Measurements from ENCODE around the gene CD247. TPM values are rescaled to one million over a fixed set of nuclear protein-coding genes. Genes with fewer than 3 reads are reported as not detected.

The CD247 gene
- total RNA-seq, 2 experiments from 2014 or later = 105 to 114 TPM

DNA sequence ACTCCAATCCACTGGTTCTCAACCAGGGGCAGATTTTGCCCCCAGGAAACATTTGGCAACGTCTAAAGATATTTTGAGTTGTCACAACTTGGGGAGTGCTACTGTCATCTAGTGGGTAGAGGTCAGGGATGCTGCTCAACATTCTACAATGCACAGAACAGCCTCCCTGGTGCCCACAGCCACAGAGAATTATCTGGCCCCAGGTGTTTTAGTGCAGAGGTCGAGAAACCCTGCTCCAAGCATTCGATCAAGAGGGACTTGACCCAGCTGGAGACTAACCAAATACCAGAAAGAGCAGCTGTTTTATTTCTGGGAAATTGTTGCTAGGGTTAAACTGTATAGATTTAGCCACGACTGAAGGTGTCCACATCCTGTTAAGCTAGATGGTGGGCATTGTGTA lies 19.2 kb downstream of the CD247 start:
- H3K27ac Mint-ChIP-seq = peak overlapping the region; percentile 87
- peaks cover 20% of the 10 kb centered on the region for H3K36me3 Mint-ChIP-seq
- intact Hi-C loops (cut with micrococcal nuclease) = loop anchor here (1.0 to 5.0 kb wide), 3 partner anchors 16 to 128 kb away; no protein-coding TSS in a partner anchor
- H3K9me3 Mint-ChIP-seq = no peaks in the 10 kb centered on the region
- ChIA-PET CTCF (interaction anchor here (0.7 to 5.9 kb wide), 17 partner anchors 9 to 279 kb away, joined by 3 to 60 read pairs (median 5); partner anchors contain the start of genes CD247 and POU2F1), POLR2A (interaction anchor here (1.9 to 6.2 kb wide), 4 partner anchors 17 to 279 kb away, joined by 14 to 115 read pairs (median 28); partner anchors contain the start of genes CD247 and POU2F1)
- H3K27me3 Mint-ChIP-seq = no peaks in the 10 kb centered on the region
- H3K4me1 Mint-ChIP-seq (ENCODE audit: low read depth) = peaks cover 99% of the 10 kb centered on the region
- DNase-seq = no peak
- H3K4me3 Mint-ChIP-seq = no peak overlapping the region

DNA sequence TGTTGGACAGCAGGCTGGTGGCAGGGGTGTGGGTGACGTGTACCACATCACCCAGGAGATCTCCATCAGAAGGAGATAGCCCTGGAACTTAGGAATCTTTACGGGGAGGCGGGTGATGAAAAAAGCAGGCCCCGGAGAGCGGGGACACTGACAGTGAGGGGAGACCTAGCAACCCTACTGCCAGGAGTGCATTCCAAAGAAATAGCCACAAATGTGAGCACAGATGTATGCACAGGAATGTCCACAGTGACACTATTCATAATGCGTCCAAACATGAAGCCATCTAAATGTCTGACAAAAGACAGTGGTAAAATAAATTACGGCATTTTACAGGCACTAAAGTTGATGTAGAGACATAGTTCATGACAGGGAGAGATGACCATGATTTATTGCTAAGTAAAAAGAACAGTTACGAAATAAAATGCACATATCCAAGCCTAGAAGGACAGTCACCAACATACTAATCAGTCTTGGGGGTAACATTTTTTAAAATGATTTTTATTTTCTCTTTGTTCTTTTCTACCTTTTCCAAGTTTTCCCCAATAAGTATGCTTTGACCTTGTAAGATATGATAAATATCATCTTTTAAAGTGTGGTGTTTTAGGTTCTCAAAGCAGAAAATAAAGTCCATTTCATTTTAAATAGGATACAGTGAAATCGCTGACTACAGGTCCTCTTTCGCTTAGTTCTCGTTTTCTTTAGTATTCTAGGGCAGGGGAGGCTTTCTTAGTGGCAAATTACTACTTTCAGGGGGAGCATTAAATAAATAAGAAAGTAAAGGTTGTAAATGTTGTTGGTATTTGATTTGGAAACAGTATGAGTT lies 21.3 kb downstream of the CD247 start:
- intact Hi-C loops (cut with micrococcal nuclease) = loop anchor here (5.0 kb wide), 1 partner anchor 130 kb away; no protein-coding TSS in a partner anchor
- Mint-ChIP-seq H3K4me1 (ENCODE audit: low read depth) (peaks cover 97% of the 10 kb centered on the region), H3K4me3 (no peak overlapping the region), H3K27me3 (no peaks in the 10 kb centered on the region), H3K36me3 (peaks cover 17% of the 10 kb centered on the region), H3K27ac (no peak overlapping the region), H3K9me3 (no peaks in the 10 kb centered on the region)
- DNase-seq = no peak
- ChIA-PET CTCF (interaction anchor here (1.0 to 5.9 kb wide), 3 partner anchors 37 to 276 kb away, joined by 4 to 33 read pairs (median 5); partner anchors contain the start of gene POU2F1), POLR2A (interaction anchor here (0.8 to 6.2 kb wide), 2 partner anchors 9 to 20 kb away, joined by 3 to 115 read pairs; partner anchors contain the start of gene CD247)

DNA sequence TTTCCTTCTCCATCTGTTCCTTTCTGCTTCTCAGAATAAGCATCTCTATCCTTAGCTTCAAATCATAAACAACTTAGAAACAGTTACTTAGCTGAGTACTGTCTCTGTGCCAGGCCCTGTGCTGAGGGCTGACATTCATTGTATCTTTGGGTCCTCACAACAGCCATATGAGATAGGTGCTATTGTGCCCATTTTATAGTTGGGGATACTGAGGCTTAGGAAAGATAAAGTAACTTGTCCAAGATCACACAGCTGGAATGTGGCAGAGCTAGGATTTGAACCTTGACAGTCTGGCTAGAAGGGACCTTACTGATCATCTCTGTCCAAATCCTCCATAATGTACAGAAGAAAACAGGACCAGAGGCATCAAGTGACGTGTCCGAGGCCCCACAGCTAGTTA lies 25.0 kb downstream of the CD247 start:
- no peaks in the 10 kb centered on the region for H3K9me3 Mint-ChIP-seq
- POLR2A ChIA-PET = interaction anchor here (0.6 to 1.2 kb wide), 7 partner anchors 9 to 177 kb away, joined by 3 to 5 read pairs (median 4); partner anchors contain the start of gene CD247
- peaks cover 20% of the 10 kb centered on the region for H3K36me3 Mint-ChIP-seq
- no peak for DNase-seq
- H3K4me1 Mint-ChIP-seq (ENCODE audit: low read depth) = peaks cover 94% of the 10 kb centered on the region
- H3K4me3 Mint-ChIP-seq = peak overlapping the region; percentile 39
- CTCF ChIA-PET = interaction anchor here (0.8 to 1.9 kb wide), 9 partner anchors 9 to 60 kb away, joined by 3 to 7 read pairs (median 4); partner anchors contain the start of gene CREG1
- intact Hi-C loops (cut with micrococcal nuclease) = loop anchor here (2.0 kb wide), 1 partner anchor 47 kb away; no protein-coding TSS in a partner anchor
- no peaks in the 10 kb centered on the region for H3K27me3 Mint-ChIP-seq
- peak overlapping the region; percentile 89 for H3K27ac Mint-ChIP-seq

DNA sequence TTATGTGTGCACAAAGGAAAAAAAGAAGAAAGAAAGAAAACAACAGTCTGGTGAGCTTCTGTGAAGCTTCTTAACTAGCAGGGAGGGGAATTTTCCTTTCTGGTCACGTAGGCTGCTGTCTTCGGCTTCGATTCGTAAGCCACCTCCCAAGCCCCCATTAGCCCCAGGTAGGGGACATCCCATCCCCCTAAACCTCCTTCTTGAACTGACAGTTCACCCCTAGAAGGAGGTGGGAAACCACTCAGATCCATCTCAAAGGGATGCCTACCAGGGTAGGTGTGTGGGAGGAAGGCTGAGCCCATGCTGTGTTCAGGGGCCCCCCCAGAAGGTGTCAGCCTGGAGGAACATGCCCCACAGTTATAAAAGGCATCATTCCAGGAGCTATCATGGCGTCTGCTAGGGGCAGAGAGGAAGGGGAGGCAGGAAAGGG lies 25.8 kb downstream of the CD247 start:
- Mint-ChIP-seq H3K4me3 (peak overlapping the region; percentile 61), H3K9me3 (no peaks in the 10 kb centered on the region), H3K27ac (peak overlapping the region; percentile 89), H3K27me3 (no peaks in the 10 kb centered on the region), H3K4me1 (ENCODE audit: low read depth) (peaks cover 94% of the 10 kb centered on the region), H3K36me3 (peaks cover 18% of the 10 kb centered on the region)
- peak; percentile 78 for DNase-seq
- ChIA-PET CTCF (interaction anchor here (0.9 to 1.9 kb wide), 6 partner anchors 9 to 48 kb away, joined by 3 to 7 read pairs (median 4); no protein-coding TSS in a partner anchor), POLR2A (interaction anchor here (0.8 to 1.3 kb wide), 8 partner anchors 8 to 42 kb away, joined by 3 to 5 read pairs (median 4); partner anchors contain the start of gene CD247)
- intact Hi-C loops (cut with micrococcal nuclease) = loop anchor here (1.0 to 2.0 kb wide), 6 partner anchors 8 to 46 kb away; no protein-coding TSS in a partner anchor

DNA sequence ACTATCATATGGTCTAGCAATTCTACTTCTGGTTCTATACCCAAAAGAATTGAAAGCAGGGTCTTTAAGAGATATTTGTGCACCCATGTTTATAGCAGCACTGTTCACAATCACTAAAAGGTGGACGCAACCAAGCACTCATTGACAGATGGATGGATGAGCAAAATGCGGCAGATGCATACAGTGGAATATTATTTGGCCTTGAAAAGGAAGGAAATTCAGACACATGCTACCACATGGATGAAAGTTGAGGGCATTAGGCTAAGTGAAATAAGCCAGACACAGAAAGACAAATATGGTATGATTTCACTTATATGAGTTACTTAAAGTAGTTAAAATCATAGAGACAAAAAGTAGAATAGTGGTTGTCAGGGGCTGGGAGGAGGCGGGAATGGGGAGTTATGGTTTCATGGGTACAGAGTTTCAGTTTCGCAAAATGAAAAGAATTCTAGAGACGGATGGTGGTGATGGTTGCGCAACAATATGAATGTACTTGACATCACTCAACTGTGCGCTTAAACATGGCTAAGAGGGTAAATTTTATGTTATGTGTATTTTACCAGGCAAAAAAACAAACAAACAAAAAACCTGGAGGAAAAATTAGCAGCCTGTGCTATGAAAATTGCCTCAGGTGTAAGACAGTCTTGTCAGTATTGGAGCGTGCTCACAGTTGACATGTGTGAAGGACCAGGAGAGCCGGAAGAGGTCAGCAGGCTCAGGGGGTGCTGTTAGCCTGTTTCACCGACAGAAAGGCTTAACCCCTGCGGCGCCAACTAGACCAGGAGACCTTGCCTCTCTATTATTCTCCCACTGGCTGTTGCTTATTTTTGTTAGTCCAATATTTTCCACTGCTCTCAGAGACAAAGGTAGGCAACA lies 26.5 kb downstream of the CD247 start:
- peak; percentile 67 for DNase-seq
- Mint-ChIP-seq H3K27me3 (no peaks in the 10 kb centered on the region), H3K4me1 (ENCODE audit: low read depth) (peaks cover 93% of the 10 kb centered on the region), H3K4me3 (peak overlapping the region; percentile 61), H3K9me3 (no peaks in the 10 kb centered on the region), H3K36me3 (peaks cover 18% of the 10 kb centered on the region), H3K27ac (peak overlapping the region; percentile 89)
- ChIA-PET POLR2A (interaction anchor here (1.0 to 1.3 kb wide), 4 partner anchors 11 to 41 kb away, joined by 4 to 5 read pairs (median 4); no protein-coding TSS in a partner anchor), CTCF (interaction anchor here (0.9 to 1.9 kb wide), 5 partner anchors 10 to 49 kb away, joined by 4 to 7 read pairs (median 5); no protein-coding TSS in a partner anchor)
- intact Hi-C loops (cut with micrococcal nuclease) = loop anchor here (1.0 to 2.0 kb wide), 6 partner anchors 8 to 45 kb away; no protein-coding TSS in a partner anchor

DNA sequence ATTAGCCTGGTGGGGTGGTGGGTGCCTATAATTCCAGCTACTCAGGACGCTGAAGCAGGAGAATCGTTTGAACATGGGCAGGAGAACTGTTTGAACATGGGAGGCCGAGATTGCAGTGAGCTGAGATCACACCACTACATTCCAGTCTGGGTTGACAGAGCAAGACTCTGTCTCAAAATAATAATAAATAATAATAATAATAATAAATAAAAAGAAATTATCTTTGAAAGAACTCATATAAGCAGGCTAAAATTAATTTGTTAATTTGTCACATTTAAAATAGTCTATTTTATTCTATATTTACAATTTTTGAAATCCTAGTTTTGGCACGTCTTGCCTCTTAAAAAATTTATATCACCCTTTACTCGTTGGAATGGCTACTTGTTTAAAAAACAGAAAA lies 27.6 kb downstream of the CD247 start:
- POLR2A ChIA-PET = interaction anchor here (1.4 kb wide), 1 partner anchor 10 kb away, joined by 6 read pairs; no protein-coding TSS in a partner anchor
- peak overlapping the region; percentile 65 for H3K4me3 Mint-ChIP-seq
- peaks cover 23% of the 10 kb centered on the region for H3K36me3 Mint-ChIP-seq
- CTCF ChIA-PET = interaction anchor here (0.8 to 1.3 kb wide), 3 partner anchors 10 to 35 kb away, joined by 3 to 5 read pairs (median 3); no protein-coding TSS in a partner anchor
- H3K27ac Mint-ChIP-seq = peak overlapping the region; percentile 88
- no peaks in the 10 kb centered on the region for H3K9me3 Mint-ChIP-seq
- intact Hi-C loops (cut with micrococcal nuclease) = no loop called here
- DNase-seq = no peak
- no peaks in the 10 kb centered on the region for H3K27me3 Mint-ChIP-seq
- peaks cover 93% of the 10 kb centered on the region for H3K4me1 Mint-ChIP-seq (ENCODE audit: low read depth)

DNA sequence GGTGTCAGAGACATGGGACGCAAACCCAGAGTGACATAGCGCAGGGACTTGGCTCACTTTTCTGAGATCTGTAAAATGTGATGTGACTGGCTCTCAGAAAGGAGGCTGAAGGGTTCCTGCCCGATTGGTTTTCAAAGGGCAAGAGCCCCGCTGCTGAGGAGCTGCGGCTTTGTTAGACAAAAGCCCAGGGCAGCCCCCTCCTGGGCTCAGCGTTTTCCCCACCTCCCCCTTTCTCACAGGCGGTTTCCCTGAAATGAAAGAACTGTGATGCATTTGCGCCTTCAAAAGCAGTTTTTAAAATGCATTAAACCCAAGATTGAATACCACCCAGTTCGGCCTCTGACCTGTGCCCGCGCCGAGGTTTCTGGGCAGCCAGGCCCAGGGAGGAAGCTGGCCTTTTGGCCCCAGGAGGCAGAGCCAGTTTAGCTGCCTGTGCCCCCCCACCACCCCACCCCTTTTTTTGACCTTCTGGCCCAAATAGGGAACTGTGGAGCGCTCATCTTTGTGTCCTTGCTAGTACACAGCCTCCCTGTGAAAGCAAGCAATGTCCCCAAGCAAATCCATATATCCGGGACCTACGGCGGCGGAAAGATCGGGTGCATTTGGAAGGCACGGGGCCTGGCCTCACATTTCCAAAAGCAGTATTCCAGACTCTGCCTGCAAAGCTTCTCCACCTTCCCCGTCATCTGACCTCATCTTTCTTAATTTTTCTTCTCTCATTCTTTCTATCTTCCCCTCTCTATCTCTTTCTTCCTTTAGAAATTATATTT lies 28.6 kb downstream of the CD247 start:
- H3K27me3 Mint-ChIP-seq = no peaks in the 10 kb centered on the region
- H3K9me3 Mint-ChIP-seq = no peaks in the 10 kb centered on the region
- H3K4me3 Mint-ChIP-seq = peak overlapping the region; percentile 65
- H3K4me1 Mint-ChIP-seq (ENCODE audit: low read depth) = peaks cover 93% of the 10 kb centered on the region
- POLR2A ChIA-PET = interaction anchor here (0.9 to 1.8 kb wide), 5 partner anchors 11 to 42 kb away, joined by 3 to 6 read pairs (median 3); no protein-coding TSS in a partner anchor
- H3K27ac Mint-ChIP-seq = peak overlapping the region; percentile 88
- DNase-seq = peak; percentile 75
- CTCF ChIA-PET = interaction anchor here (0.8 to 1.5 kb wide), 4 partner anchors 9 to 42 kb away, joined by 3 to 7 read pairs (median 4); no protein-coding TSS in a partner anchor
- H3K36me3 Mint-ChIP-seq = peaks cover 20% of the 10 kb centered on the region
- intact Hi-C loops (cut with micrococcal nuclease) = no loop called here

DNA sequence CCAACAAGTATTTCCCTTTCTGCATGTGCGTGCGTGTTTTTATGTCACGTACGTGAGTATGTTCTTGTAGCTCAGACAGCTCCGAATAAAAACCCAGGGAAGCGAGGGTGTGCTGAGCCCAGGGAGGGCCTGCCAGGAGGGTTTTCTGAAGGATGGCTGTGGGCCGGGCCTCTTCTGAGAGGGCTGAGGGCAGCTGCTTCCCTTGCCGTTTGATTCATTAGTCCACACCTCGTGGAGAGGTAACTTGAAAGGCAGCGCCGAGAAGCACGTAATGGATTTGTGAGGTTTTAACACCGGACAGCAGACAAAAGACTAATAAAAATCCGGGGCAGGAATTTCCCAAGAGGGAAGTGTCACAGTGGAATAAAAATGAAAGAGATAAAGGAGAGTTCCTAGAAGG lies 29.5 kb downstream of the CD247 start:
- no peak for DNase-seq
- ChIA-PET CTCF (interaction anchor here (1.0 to 1.3 kb wide), 2 partner anchors 33 to 52 kb away, joined by 3 read pairs; no protein-coding TSS in a partner anchor), POLR2A (interaction anchor here (1.2 to 1.8 kb wide), 2 partner anchors 27 to 41 kb away, joined by 3 to 5 read pairs; no protein-coding TSS in a partner anchor)
- H3K4me3 Mint-ChIP-seq = peak overlapping the region; percentile 51
- intact Hi-C loops (cut with micrococcal nuclease) = no loop called here
- peak overlapping the region; percentile 83 for H3K27ac Mint-ChIP-seq
- peaks cover 21% of the 10 kb centered on the region for H3K36me3 Mint-ChIP-seq
- no peaks in the 10 kb centered on the region for H3K27me3 Mint-ChIP-seq
- H3K4me1 Mint-ChIP-seq (ENCODE audit: low read depth) = peaks cover 93% of the 10 kb centered on the region
- no peaks in the 10 kb centered on the region for H3K9me3 Mint-ChIP-seq

DNA sequence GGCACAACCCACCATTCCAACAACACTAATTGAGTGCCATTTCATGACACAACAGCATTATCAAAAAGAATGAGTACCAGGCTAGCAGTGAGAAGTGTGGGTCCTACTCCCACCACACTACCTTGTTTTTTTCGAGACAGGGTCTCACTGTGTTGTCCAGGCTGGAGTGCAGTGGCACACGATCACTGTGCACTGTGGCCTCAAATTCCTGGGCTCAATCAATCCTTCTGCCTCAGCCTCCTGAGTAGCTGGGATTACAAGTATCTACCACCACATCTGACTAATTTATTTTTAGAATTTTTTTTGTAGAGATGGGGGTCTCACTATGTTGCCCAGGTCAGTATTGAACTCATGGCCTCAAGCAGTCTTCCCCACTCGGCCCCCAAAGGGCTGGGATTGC lies 30.7 kb downstream of the CD247 start:
- peak overlapping the region; percentile 83 for H3K27ac Mint-ChIP-seq
- ChIA-PET POLR2A (interaction anchor here (0.7 to 0.9 kb wide), 2 partner anchors 9 to 20 kb away, joined by 3 read pairs; no protein-coding TSS in a partner anchor), CTCF (interaction anchor here (1.3 to 1.5 kb wide), 2 partner anchors 12 to 53 kb away, joined by 3 to 4 read pairs; no protein-coding TSS in a partner anchor)
- H3K27me3 Mint-ChIP-seq = no peaks in the 10 kb centered on the region
- H3K4me1 Mint-ChIP-seq (ENCODE audit: low read depth) = peaks cover 95% of the 10 kb centered on the region
- H3K4me3 Mint-ChIP-seq = no peak overlapping the region
- no peaks in the 10 kb centered on the region for H3K9me3 Mint-ChIP-seq
- peaks cover 23% of the 10 kb centered on the region for H3K36me3 Mint-ChIP-seq
- intact Hi-C loops (cut with micrococcal nuclease) = no loop called here
- no peak for DNase-seq

All from activated CD4-positive, alpha-beta memory T cell treated with anti-CD3 and anti-CD28 coated beads for 36 hours (primary cell).